ENCODE data around the gene GBF1.

GBF1 gene

DNA sequence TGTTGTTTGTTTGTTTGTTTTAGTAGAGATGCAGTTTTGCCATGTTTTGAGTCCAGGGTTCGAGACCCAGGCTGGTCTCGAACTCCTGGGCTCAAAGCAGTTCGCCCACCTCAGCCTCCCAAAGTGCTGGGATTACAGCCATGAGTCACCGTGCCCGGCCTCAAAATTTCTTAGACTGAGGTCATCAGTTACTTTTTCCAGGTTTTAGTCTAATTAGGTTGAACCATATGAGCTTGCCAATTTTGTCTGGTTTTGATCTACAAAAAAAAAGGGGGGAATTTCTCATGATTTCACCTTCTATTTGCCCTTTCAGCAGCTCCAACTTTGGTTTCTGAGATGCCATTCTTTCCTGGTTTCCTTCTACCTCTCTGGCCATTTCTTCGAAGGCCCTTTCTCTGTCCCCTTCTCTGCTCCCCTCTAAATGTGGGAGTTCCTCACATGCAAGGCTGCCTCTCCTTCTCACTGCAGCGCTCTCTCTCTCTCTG lies 181.5 kb downstream of the GBF1 start:
- DNase-seq, result no peak

DNA sequence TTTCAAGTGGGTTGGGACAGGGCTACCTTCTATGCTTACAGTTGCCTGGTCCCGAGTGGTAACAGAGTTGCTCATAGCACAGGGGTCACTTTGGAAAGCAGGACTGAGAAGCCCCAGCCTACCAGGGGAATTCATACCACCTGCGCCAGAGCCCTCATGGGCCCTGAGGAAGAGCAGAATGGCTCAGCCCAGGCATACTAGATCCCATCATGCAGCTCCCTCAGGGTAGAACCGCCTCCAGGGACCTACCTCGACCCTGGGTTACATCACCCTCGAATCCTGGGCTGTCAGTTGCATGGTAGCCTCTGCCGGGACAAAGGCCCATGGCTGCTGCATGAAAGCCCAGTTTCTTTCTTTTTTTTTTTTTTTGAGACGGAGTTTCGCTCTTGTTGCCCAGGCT lies 184.1 kb downstream of the GBF1 start:
- DNase-seq, result no peak

DNA sequence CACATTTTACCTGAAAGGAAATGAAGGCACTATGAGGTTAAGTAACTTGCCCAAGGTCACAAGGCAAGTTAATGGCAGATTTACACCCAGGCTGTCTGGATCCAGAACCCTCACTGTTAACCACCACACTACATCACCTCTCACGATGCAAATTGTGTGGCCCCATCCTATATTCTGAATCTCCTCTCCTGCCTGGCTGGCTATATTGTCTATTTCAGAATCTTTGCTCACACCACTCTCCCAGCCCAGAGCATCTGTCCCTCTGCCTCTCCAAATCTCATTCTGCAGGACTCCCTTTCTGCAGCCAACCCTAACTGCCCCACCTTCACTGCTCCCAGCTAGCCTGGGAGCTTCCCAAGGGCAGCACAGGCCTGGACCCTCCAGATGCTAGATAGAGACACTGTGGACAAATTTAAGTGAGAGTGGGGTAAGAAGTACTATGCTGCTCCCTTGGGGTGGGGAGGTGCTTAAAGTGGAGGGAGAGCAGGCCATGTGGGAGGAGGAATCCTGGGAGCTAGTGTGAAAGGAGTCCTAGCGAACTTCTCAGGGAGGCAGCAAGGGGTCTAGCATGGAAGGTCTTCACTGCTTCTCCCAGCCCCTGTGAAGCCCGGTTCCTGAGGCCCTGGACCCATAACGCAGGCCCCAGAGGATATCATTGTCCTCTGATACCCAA lies 186.3 kb downstream of the GBF1 start:
- peak; percentile 23 for DNase-seq

Data from DMS 273 treated with DMSO at 0.1 percent for 48 hours (cell line).